NCI-H2196 treated with DMSO at 0.1 percent for 48 hours (cell line): Measurements from ENCODE around the gene P2RY8.
"Not testable (repeated sequence)": the region's sequence is repeated elsewhere in the genome, so short reads cannot be mapped to it uniquely, and the experiment has no call there.

Experiments used
- DNase-seq: peaks from one replicate; lab custom pipeline; 2025; ENCODE audit not compliant: unreplicated experiment; lab: John Stamatoyannopoulos, UW

P2RY8 gene

GRCh38 chrX:1488141-1488540, 48.8 kb downstream of the P2RY8 start:
- DNase-seq = no peak

- DNase-seq = no peak
Observed at GRCh38 chrX:1487401-1487800, 49.6 kb downstream of the P2RY8 start.

GRCh38 chrX:1486749-1487361, 50.1 kb downstream of the P2RY8 start:
- DNase-seq = no peak

- no peak for DNase-seq
Observed at GRCh38 chrX:1486177-1486576, 50.8 kb downstream of the P2RY8 start.

- DNase-seq = no peak
Observed at GRCh38 chrX:1485033-1485432, 52.0 kb downstream of the P2RY8 start.

GRCh38 chrX:1484638-1485019, 52.4 kb downstream of the P2RY8 start:
- no peak for DNase-seq

GRCh38 chrX:1483843-1484637, 52.9 kb downstream of the P2RY8 start:
- no peak for DNase-seq

DNA sequence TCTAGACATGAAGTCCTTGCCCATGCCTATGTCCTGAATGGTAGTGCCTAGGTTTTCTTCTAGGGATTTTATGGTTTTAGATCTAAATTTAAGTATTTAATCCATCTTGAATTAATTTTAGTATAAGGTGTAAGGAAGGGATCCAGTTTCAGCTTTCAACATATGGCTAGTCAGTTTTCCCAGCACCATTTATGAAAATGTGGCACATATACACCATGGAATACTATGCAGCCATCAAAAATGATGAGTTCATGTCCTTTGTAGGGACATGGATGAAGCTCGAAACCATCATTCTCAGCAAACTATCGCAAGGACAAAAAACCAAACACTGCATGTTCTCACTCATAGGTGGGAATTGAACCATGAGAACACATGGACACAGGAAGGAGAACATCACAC, 54.5 kb downstream of the P2RY8 start:
- DNase-seq = not testable (repeated sequence)

DNA sequence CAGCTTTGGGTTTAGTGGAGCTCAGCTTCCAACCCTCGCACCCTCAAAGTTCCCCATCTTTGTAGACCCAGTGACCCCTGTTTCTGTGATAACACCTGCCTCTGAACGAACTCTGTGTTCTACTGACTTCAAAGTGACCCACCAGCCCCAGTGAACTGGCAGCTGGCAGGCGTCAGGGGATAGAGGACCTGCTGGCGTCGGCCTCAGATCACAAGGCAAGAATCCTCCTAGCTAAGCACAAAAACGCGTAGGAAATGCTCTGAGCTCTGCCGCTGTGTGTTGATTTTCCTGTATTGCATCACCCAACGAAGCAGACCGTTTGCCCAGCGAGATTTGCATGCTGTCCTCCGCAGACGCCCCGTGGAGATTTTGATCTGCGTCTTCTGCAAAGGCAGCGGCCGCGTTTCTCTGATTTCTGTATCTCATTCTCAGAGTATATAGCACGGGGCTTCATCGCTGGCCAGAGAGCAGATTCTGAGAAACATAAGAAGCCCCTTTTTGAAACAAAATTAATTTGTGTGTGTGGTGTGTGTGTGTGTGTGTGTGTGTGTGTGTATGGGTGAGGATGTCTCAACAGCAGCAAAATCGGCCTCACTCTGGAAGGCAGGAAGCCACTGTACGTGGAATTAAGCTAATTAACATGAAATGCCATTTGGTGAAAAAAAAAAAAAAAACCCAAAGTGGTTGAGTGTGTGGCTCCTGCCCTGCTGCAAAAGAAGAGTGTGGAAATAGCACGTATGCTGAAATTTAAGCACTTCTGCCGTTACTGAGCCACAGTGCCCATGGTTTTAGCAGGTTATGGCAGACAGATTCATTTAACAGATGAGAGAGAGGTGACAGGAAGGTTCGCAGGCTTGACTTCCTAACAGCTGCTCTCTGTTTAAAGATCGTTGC, 55.1 kb downstream of the P2RY8 start:
- DNase-seq = no peak

- no peak for DNase-seq
Observed at GRCh38 chrX:1480082-1480785, 56.8 kb downstream of the P2RY8 start.

- no peak for DNase-seq
Observed at GRCh38 chrX:1477801-1478458, 59.1 kb downstream of the P2RY8 start.

GRCh38 chrX:1477229-1477628, 59.8 kb downstream of the P2RY8 start:
- no peak for DNase-seq

DNA sequence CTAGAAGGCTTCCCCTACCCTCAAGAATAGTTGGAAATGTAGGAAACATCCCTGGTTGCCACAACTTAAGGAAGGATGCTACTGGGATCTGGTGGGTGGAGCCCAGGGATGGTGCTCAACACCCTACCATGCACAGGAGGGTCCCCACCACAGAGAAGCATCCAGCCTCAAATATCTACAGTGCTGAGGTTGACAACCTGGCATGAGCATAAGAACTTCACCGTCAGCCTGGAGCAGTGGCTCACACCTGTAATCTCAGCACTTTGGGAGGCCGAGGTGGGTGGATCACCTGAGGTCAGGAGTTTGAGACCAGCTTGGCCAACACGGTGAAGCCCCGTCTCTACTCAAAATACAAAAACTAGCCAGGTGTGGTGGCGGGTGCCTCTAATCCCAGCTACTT, 60.3 kb downstream of the P2RY8 start:
- DNase-seq = no peak

GRCh38 chrX:1475881-1476280, 61.1 kb downstream of the P2RY8 start:
- DNase-seq = no peak

DNA sequence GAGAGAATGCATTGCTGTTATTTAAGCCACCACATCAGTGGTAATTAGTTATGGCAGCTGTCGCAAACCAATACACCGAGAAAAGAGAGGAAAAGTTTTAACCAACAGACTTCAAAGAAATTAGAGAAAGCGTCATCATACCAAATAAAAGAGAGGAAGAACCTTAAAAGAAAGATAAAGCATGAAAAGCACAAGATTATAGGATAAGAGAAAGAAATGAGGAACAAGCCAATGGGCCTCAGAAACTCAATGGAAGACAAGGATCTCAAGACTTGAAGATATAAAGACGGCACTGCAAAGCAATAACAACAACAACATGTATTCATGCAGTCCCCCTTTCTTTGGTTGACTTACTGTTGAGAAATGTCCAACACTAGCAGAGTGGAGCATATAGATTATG, 61.5 kb downstream of the P2RY8 start:
- DNase-seq = no peak

DNA sequence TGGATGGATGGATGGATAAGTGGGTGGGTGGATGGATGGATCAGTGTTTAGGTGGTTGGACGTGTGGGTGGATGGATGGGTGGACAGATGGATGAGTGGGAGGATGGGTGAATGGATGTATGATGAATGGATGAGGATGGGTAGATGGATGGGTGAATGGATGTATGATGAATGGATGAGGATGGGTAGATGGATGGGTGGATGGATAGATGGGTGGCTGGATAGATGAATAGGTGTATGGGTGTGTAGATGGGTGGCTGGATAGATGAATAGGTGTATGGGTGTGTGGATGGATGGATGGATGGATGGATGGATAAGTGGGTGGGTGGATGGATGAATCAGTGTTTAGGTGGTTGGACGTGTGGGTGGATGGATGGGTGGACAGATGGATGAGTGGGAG, 62.4 kb downstream of the P2RY8 start:
- not testable (repeated sequence) for DNase-seq

DNA sequence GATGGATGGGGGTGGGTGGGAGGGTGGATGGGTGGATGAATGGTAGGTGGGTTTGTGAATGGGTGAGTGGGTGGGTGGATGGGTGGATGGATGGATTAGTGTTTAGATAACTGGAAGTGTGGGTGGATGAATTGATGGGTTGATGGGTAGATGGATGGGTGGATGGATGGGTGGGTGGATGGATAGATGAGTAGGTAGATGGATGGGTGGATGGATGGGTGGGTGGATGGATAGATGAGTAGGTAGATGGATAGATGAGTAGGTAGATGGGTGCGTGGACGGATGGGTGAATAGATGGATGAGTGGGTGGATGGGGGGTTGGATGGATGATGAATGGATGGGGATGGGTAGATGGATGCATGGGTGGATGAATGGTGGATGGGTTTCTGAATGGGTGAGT, 64.0 kb downstream of the P2RY8 start:
- DNase-seq = no peak

- DNase-seq = no peak
Observed at GRCh38 chrX:1468250-1468772, 68.7 kb downstream of the P2RY8 start.

GRCh38 chrX:1466971-1467561, 69.9 kb downstream of the P2RY8 start:
- DNase-seq = no peak

- no peak for DNase-seq
Observed at GRCh38 chrX:1466232-1466661, 70.7 kb downstream of the P2RY8 start.
